Tongue (tissue), 2 donors: ENCODE measurements around the gene KDM2B. TPM values are rescaled to one million over a fixed set of nuclear protein-coding genes. Genes with fewer than 3 reads are reported as not detected.
A peak's percentile ranks its signal among the peaks of the same experiment; 100 is the strongest.

Experiments used
- DNase-seq: peaks from one replicate; pipeline ENCODE4 v3.0.0-alpha.2; 2015
- total RNA-seq: library from RNA; depleted of rRNA; stranded (reverse); fragments of >200 nt; gene quantifications from one replicate; pipeline ENCODE4 v1.2.3, GENCODE V29; 2014

Gene KDM2B
- total RNA-seq, result 20.7 TPM

GRCh38 chr12:121580959-121581685, at the start of gene KDM2B:
Gene KDM2B, minus strand, starts transcription at chr12:121581023. Its CDS starts 112 bp downstream, at chr12:121580911.
- DNase-seq, result peak; percentile 66

DNA sequence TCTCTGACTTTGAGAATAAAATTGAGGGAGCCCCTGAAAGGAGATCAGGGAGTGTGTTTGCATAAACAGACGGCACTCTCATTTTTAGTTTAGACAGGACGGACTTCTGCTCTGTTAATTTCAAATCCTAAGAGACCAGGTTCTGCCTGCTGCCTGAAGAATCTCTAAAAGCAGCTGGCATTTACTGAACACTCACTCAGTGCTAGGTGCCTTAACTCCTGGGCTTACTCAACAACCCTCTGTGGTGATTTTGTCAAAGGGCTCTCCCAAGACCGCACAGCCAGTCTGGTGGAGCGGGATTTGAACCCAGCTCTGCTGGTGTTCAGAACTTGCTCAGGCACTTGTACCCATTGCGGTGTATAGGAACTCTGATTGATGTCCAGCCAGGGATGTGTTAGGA, 47.7 kb upstream of the KDM2B start:
- no peak for DNase-seq

DNA sequence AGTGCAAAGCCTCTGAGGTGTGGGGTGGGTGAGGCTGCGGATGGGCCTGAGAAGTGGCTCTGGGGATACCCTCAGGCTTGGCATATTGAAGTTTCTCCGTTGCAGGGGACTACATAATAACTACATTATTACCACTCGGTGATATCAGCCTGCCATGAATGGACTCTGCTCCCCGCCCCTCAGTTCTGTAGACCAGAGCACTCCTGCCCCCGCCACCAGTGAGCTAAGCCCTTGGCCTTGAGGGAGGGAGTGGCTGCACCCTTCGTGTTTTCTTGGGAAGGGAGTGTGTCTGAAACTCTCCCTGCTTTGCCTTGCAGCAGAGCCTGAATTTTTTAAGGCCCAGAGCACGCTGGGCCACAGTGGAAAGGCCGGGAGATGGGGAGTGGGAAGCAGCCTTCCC, 47.2 kb upstream of the KDM2B start:
- DNase-seq, result no peak

- peak; percentile 74 for DNase-seq
Measured at GRCh38 chr12:121626853-121627640, 46.2 kb upstream of the KDM2B start.

DNA sequence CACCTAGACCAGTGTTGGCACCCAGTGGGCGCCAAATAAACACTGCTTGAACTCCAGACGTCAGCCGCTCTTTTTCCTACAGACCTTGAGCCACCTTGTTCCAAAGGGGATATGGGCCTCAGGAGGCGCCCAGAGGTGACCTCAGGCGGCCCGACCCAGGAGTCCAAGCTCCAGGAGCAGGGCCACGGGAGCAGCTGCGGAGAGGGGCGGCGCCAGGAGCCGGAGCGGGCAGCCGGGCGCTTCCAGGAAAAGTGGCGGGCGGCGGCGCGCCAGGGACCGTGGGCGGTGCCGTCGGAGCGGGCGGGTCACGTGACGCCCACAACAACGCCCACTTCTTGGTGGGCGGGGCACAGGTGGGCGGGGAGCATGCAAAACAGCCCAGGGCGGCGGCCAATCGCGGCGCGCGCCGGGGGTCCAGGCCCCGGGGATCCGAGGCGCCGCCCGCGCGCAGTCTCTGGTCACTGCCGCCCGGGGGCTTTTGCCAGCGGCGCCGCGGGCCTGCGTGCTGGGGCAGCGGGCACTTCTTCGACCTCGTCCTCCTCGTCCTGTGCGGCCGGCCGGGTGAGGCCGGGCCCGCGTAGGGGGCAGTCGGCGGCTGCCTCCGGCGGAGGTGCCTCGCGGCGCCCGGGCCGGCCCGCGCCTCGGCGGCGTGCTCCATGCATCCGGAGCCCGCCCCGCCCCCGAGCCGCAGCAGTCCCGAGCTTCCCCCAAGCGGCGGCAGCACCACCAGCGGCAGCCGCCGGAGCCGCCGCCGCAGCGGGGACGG, 45.4 kb upstream of the KDM2B start, which contains the start of gene ORAI1:
TSS of gene ORAI1 (plus strand) at position 444 of the 766 bp plus-strand sequence.
- peak; percentile 98 for DNase-seq

- DNase-seq, result no peak
Measured at GRCh38 chr12:121620333-121620891, 39.6 kb upstream of the KDM2B start.

DNA sequence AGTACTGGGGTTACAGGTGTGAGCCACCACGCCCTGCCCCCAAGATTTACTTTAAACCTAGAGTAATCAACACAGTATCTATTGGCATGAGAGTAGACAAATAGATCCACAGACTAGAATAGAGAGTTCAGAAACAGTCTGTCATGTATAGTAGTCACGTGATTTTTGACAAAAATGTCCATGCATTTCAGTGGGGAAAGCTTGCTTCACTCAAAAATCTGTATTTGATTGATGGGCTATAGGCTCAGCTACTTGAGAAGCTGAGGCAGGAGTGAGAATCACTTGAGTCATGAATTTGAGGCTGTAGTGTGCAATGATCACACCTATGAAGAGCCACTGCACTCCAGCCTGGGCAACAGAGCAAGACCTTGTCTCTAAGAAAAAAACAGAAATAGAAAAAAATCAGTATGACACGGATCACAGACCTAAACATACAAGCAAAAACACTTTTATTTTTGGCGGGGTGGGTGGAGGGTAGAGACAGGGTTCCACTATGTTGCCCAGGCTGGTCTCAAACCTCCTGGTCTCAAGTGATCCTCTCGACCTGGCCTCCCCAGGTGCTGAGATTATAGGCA, 37.9 kb upstream of the KDM2B start:
- no peak for DNase-seq

- DNase-seq, result no peak
Measured at GRCh38 chr12:121614872-121615467, 34.1 kb upstream of the KDM2B start.

- DNase-seq, result no peak
Measured at GRCh38 chr12:121613462-121613861, 32.6 kb upstream of the KDM2B start.

GRCh38 chr12:121611306-121611705, 30.5 kb upstream of the KDM2B start:
- no peak for DNase-seq

- peak; percentile 53 for DNase-seq
Measured at GRCh38 chr12:121610239-121611149, 29.7 kb upstream of the KDM2B start.

DNA sequence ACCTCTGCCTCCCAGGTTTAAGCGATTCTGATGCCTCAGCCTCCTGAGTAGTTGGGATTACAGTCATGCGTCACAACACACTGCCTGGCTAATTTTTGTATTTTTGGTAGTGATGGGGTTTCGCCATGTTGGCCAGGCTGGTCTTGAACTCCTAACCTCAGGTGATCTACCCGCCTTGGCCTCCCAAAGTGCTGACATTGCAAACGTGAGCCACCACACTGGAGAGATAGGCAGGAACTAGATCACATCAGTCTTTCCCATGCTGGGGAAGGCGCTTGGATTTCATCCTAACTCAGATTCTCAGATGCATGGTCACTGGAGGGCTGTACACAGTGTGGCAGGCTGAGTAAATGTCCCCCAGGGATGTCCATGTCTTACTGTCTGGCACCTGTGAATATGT, 27.5 kb upstream of the KDM2B start:
- no peak for DNase-seq

- DNase-seq, result no peak
Measured at GRCh38 chr12:121603581-121603980, 22.8 kb upstream of the KDM2B start.

DNA sequence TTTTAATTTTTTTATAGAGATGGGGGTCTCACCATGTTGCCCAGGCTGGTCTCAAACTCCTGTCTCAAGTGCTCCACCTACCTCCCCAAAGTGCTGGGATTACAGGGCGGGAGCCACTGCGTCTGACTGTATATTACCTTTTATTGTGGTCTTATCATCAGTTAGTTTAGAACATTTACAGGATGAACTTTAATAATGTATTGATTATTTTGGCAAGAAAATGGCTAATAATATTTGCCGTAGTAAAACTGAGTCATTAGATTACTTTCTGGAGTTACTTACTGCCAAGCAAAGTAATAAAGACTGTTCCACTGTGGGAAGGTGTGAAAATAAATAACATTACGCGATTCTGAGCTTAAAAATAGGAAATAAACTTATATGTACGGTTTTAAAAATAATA, 21.9 kb upstream of the KDM2B start:
- DNase-seq, result no peak

DNA sequence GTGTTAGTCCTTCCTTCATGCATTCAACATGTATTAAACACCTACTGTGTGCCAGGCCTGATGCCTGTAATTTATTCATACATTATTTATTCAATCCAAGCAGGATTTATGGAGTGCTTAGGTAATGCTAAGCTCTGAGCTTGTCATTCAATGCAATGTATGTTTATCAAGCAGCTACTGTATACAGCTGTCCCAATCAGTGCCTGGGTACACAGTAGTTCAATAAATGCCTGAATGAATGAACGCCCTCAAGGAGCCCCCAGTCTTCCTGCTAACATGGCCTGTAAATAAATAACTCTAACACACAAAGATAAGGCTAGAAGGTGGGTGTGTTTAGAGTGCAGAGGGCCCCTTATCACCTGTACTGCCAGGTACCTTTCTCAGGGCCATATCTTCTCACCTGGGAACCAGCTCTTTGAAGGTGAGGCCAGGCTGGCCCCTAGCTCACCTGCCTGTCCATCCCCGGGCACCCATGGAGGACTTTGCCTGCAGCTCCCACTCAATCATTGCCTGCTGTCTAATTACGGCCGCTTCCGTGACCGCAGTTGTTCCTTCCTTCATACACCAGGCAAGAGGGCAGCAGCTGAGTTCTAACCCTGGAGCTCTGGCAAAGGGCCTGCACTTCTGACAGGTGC, 20.0 kb upstream of the KDM2B start:
- DNase-seq, result peak; percentile 81

DNA sequence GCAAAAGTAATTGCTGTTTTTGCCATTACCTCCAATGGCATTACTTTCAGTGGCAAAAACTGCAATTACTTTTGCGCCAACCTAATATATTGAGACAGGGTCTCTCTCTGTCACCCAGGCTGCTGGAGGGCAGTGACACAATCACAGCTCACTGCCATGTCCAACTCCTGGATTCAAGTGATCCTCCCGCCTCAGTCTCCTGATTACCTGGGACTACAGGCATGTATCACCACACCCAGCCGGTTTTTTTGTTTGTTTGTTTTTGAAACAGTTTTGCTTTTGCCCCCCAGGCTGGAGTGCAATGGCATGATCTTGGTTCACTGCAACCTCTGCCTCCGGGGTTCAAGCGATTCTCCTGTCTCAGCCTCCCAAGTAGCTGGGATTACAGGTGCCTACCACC, 15.7 kb upstream of the KDM2B start:
- DNase-seq, result no peak

GRCh38 chr12:121595520-121595919, 14.7 kb upstream of the KDM2B start:
- DNase-seq, result no peak

GRCh38 chr12:121592320-121592719, 11.5 kb upstream of the KDM2B start:
- no peak for DNase-seq

DNA sequence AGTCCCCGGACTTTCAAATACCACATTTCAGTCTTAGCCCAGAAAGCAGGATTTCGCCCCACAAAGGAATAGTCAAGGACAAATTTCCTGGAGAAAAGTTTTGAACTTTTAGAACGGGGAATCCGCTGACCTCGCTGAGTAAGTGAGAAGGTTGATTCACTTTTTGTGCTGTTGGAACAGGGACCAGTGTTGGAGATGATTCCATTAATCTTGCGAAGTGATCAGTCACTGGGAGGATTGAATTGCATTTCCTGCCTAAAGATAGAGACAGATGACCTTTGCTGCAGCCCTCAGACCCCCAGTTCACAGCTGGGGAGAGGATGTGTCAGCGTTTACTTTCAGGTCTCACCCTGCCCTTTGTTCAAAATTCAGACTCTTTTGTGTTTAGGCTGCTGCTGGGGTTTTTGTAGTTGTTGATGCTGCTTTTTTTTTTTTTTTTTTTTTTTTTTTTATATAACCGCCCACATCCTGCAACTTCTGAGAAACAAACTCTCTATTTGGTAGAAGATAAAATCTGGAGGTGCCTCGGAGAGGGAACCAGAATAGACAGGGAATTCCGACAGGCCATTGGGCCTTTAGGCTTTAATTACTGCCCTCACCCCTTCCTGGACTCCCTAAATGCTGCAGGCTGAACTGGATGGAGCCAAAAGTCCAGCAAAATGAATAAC, 9.8 kb upstream of the KDM2B start:
- peak; percentile 54 for DNase-seq
